ENCODE measurements around the gene PDCD4. TPM values are rescaled to one million over a fixed set of nuclear protein-coding genes. Genes with fewer than 3 reads are reported as not detected.
A peak's percentile ranks its signal among the peaks of the same experiment; 100 is the strongest.

PDCD4 gene
- total and polyA plus RNA-seq, 9 donors: 55.1 to 214 (median 162) TPM

- no peaks in the 10 kb centered on the region for H3K27me3 ChIP-seq (ENCODE audit: control insufficient read depth, insufficient read depth, low read length)
- no peak overlapping the region for H3K27ac ChIP-seq (ENCODE audit: low read length)
- H3K36me3 ChIP-seq (ENCODE audit: control insufficient read depth, insufficient read depth, low read length): no peaks in the 10 kb centered on the region
- peaks cover 19% of the 10 kb centered on the region for H3K4me1 ChIP-seq (ENCODE audit: control insufficient read depth, insufficient read depth, low read length)
- 67% methylated on average over 1 of the region's 2 CpGs for WGBS (ENCODE audit: insufficient coverage)
- no peak overlapping the region for H3K4me3 ChIP-seq (ENCODE audit: low read length)
- no peak for DNase-seq
- H3K9me3 ChIP-seq (replicated peaks; ENCODE audit: control insufficient read depth, low read depth, low read length): no peaks in the 10 kb centered on the region
Observed at GRCh38 chr10:110828525-110828924, 43.2 kb upstream of the PDCD4 start.

- Histone ChIP-seq H3K27ac (ENCODE audit: low read length) (no peak overlapping the region), H3K4me1 (ENCODE audit: control insufficient read depth, insufficient read depth, low read length) (peaks cover 29% of the 10 kb centered on the region), H3K4me3 (ENCODE audit: low read length) (no peak overlapping the region), H3K36me3 (ENCODE audit: control insufficient read depth, insufficient read depth, low read length) (no peaks in the 10 kb centered on the region), H3K9me3 (replicated peaks; ENCODE audit: control insufficient read depth, low read depth, low read length) (no peaks in the 10 kb centered on the region), H3K27me3 (ENCODE audit: control insufficient read depth, insufficient read depth, low read length) (no peaks in the 10 kb centered on the region)
- DNase-seq: no peak
- 81% methylated on average over 9 of the region's 11 CpGs for WGBS (ENCODE audit: insufficient coverage)
Observed at GRCh38 chr10:110829721-110830410, 41.9 kb upstream of the PDCD4 start.

- 72% methylated on average over 7 of the region's 13 CpGs for WGBS (ENCODE audit: insufficient coverage)
- no peak for DNase-seq
- Histone ChIP-seq H3K4me1 (ENCODE audit: control insufficient read depth, insufficient read depth, low read length) (peaks cover 51% of the 10 kb centered on the region), H3K4me3 (ENCODE audit: low read length) (no peak overlapping the region), H3K27ac (ENCODE audit: low read length) (peak overlapping the region; percentile 87), H3K36me3 (ENCODE audit: control insufficient read depth, insufficient read depth, low read length) (peaks cover 9% of the 10 kb centered on the region), H3K9me3 (replicated peaks; ENCODE audit: control insufficient read depth, low read depth, low read length) (no peaks in the 10 kb centered on the region), H3K27me3 (ENCODE audit: control insufficient read depth, insufficient read depth, low read length) (no peaks in the 10 kb centered on the region)
Observed at GRCh38 chr10:110833234-110833940, 38.3 kb upstream of the PDCD4 start.

GRCh38 chr10:110833941-110834628, 37.6 kb upstream of the PDCD4 start:
- WGBS (ENCODE audit: insufficient coverage): 89% methylated on average over 11 of the region's 14 CpGs
- Histone ChIP-seq H3K27me3 (ENCODE audit: control insufficient read depth, insufficient read depth, low read length) (no peaks in the 10 kb centered on the region), H3K36me3 (ENCODE audit: control insufficient read depth, insufficient read depth, low read length) (peaks cover 14% of the 10 kb centered on the region), H3K4me1 (ENCODE audit: control insufficient read depth, insufficient read depth, low read length) (peaks cover 51% of the 10 kb centered on the region), H3K9me3 (replicated peaks; ENCODE audit: control insufficient read depth, low read depth, low read length) (no peaks in the 10 kb centered on the region), H3K27ac (ENCODE audit: low read length) (peak overlapping the region; percentile 87), H3K4me3 (ENCODE audit: low read length) (no peak overlapping the region)
- peak; percentile 60 for DNase-seq

- H3K27me3 ChIP-seq (ENCODE audit: control insufficient read depth, insufficient read depth, low read length): no peaks in the 10 kb centered on the region
- H3K4me1 ChIP-seq (ENCODE audit: control insufficient read depth, insufficient read depth, low read length): peaks cover 51% of the 10 kb centered on the region
- peak overlapping the region; percentile 87 for H3K27ac ChIP-seq (ENCODE audit: low read length)
- H3K4me3 ChIP-seq (ENCODE audit: low read length): no peak overlapping the region
- H3K9me3 ChIP-seq (replicated peaks; ENCODE audit: control insufficient read depth, low read depth, low read length): no peaks in the 10 kb centered on the region
- H3K36me3 ChIP-seq (ENCODE audit: control insufficient read depth, insufficient read depth, low read length): peaks cover 14% of the 10 kb centered on the region
- WGBS (ENCODE audit: insufficient coverage): 36% methylated on average over 3 of the region's 6 CpGs
- DNase-seq: peak; percentile 94
Observed at GRCh38 chr10:110834629-110835301, 37.0 kb upstream of the PDCD4 start.

- Histone ChIP-seq H3K27ac (ENCODE audit: low read length) (peak overlapping the region; percentile 60), H3K36me3 (ENCODE audit: control insufficient read depth, insufficient read depth, low read length) (peaks cover 14% of the 10 kb centered on the region), H3K27me3 (ENCODE audit: control insufficient read depth, insufficient read depth, low read length) (no peaks in the 10 kb centered on the region), H3K4me3 (ENCODE audit: low read length) (no peak overlapping the region), H3K9me3 (replicated peaks; ENCODE audit: control insufficient read depth, low read depth, low read length) (no peaks in the 10 kb centered on the region), H3K4me1 (ENCODE audit: control insufficient read depth, insufficient read depth, low read length) (peaks cover 51% of the 10 kb centered on the region)
- 72% methylated on average over 7 of the region's 7 CpGs for WGBS (ENCODE audit: insufficient coverage)
- no peak for DNase-seq
Observed at GRCh38 chr10:110835841-110836240, 35.9 kb upstream of the PDCD4 start.

GRCh38 chr10:110836706-110837105, 35.0 kb upstream of the PDCD4 start:
- WGBS (ENCODE audit: insufficient coverage): 23% methylated on average over 3 of the region's 3 CpGs
- no peak overlapping the region for H3K4me3 ChIP-seq (ENCODE audit: low read length)
- DNase-seq: peak; percentile 79
- H3K27me3 ChIP-seq (ENCODE audit: control insufficient read depth, insufficient read depth, low read length): no peaks in the 10 kb centered on the region
- H3K27ac ChIP-seq (ENCODE audit: low read length): peak overlapping the region; percentile 59
- peaks cover 14% of the 10 kb centered on the region for H3K36me3 ChIP-seq (ENCODE audit: control insufficient read depth, insufficient read depth, low read length)
- H3K4me1 ChIP-seq (ENCODE audit: control insufficient read depth, insufficient read depth, low read length): peaks cover 51% of the 10 kb centered on the region
- H3K9me3 ChIP-seq (replicated peaks; ENCODE audit: control insufficient read depth, low read depth, low read length): no peaks in the 10 kb centered on the region

- H3K4me3 ChIP-seq (ENCODE audit: low read length): no peak overlapping the region
- no peaks in the 10 kb centered on the region for H3K27me3 ChIP-seq (ENCODE audit: control insufficient read depth, insufficient read depth, low read length)
- peaks cover 50% of the 10 kb centered on the region for H3K4me1 ChIP-seq (ENCODE audit: control insufficient read depth, insufficient read depth, low read length)
- peak; percentile 70 for DNase-seq
- no peaks in the 10 kb centered on the region for H3K9me3 ChIP-seq (replicated peaks; ENCODE audit: control insufficient read depth, low read depth, low read length)
- WGBS (ENCODE audit: insufficient coverage): 11% methylated on average over 1 of the region's 2 CpGs
- H3K27ac ChIP-seq (ENCODE audit: low read length): peak overlapping the region; percentile 59
- peaks cover 14% of the 10 kb centered on the region for H3K36me3 ChIP-seq (ENCODE audit: control insufficient read depth, insufficient read depth, low read length)
Observed at GRCh38 chr10:110837418-110838171, 34.1 kb upstream of the PDCD4 start.

- peaks cover 14% of the 10 kb centered on the region for H3K36me3 ChIP-seq (ENCODE audit: control insufficient read depth, insufficient read depth, low read length)
- no peaks in the 10 kb centered on the region for H3K9me3 ChIP-seq (replicated peaks; ENCODE audit: control insufficient read depth, low read depth, low read length)
- H3K27ac ChIP-seq (ENCODE audit: low read length): no peak overlapping the region
- WGBS (ENCODE audit: insufficient coverage): 91% methylated on average over 4 of the region's 5 CpGs
- no peak for DNase-seq
- no peaks in the 10 kb centered on the region for H3K27me3 ChIP-seq (ENCODE audit: control insufficient read depth, insufficient read depth, low read length)
- no peak overlapping the region for H3K4me3 ChIP-seq (ENCODE audit: low read length)
- peaks cover 26% of the 10 kb centered on the region for H3K4me1 ChIP-seq (ENCODE audit: control insufficient read depth, insufficient read depth, low read length)
Observed at GRCh38 chr10:110840225-110840922, 31.4 kb upstream of the PDCD4 start.

Measured in muscle of leg (tissue), 11 donors.